ENCODE results near the gene NRXN3.

The NRXN3 gene

GRCh38 chr14:79805636-79806035 is 1635.5 kb downstream of the NRXN3 start:
- Histone ChIP-seq H3K27ac (ENCODE audit: poor library complexity, severe bottlenecking) (no peak overlapping the region), H3K4me3 (ENCODE audit: severe bottlenecking) (no peak overlapping the region), H3K9me3 (ENCODE audit: severe bottlenecking) (no peaks in the 10 kb centered on the region), H3K36me3 (ENCODE audit: low read depth) (no peaks in the 10 kb centered on the region), H3K4me1 (ENCODE audit: insufficient read depth, poor library complexity, severe bottlenecking) (no peaks in the 10 kb centered on the region), H3K27me3 (ENCODE audit: insufficient read depth, poor library complexity, severe bottlenecking) (peaks cover 4% of the 10 kb centered on the region)
- DNase-seq (ENCODE audit: low spot score) = no peak
- ATAC-seq (ENCODE audit: low read depth) = no peak
- TF ChIP-seq, protein P1, sequence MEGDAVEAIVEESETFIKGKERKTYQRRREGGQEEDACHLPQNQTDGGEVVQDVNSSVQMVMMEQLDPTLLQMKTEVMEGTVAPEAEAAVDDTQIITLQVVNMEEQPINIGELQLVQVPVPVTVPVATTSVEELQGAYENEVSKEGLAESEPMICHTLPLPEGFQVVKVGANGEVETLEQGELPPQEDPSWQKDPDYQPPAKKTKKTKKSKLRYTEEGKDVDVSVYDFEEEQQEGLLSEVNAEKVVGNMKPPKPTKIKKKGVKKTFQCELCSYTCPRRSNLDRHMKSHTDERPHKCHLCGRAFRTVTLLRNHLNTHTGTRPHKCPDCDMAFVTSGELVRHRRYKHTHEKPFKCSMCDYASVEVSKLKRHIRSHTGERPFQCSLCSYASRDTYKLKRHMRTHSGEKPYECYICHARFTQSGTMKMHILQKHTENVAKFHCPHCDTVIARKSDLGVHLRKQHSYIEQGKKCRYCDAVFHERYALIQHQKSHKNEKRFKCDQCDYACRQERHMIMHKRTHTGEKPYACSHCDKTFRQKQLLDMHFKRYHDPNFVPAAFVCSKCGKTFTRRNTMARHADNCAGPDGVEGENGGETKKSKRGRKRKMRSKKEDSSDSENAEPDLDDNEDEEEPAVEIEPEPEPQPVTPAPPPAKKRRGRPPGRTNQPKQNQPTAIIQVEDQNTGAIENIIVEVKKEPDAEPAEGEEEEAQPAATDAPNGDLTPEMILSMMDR (IDR thresholded peaks at IDR 0.05; ENCODE audit: poor library complexity, severe bottlenecking) = no peak

DNA sequence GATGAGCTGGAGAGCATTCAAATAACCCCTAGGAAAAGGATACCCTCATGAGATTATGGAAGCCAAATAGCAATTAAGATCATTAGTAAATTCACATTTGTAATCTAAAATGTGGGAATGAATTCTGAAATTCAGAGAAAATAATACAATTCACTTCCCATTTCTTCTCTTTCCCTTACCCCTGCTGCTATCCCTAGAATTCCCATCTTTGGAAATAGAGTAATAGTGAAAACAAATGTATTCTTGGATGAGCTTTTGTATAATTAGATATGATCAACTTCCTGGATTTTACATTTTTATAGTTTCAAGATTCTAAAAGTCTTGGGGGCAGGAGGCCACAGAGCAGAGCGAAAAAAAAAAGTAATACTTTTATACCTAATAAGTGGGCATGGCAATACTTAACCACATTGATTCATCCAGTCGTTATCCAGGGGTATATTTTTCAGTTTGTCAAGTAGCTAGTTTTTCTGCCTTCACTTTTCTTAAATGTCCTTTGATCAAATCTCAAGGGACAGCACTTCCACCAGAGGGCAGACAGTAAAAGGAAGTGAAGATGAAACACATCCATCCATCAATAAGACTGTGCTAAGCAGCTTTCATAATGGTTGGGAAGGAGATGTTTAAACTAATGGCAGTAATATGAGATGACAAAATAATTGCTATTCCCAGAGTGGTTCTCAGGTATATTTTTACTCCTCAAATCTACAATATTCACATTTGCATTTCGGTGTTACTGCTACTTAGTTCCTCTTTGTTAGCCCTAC is 1639.9 kb downstream of the NRXN3 start:
- Histone ChIP-seq H3K27ac (ENCODE audit: poor library complexity, severe bottlenecking) (no peak overlapping the region), H3K27me3 (ENCODE audit: insufficient read depth, poor library complexity, severe bottlenecking) (peaks cover 5% of the 10 kb centered on the region), H3K9me3 (ENCODE audit: severe bottlenecking) (no peaks in the 10 kb centered on the region), H3K36me3 (ENCODE audit: low read depth) (no peaks in the 10 kb centered on the region), H3K4me3 (ENCODE audit: severe bottlenecking) (no peak overlapping the region), H3K4me1 (ENCODE audit: insufficient read depth, poor library complexity, severe bottlenecking) (no peaks in the 10 kb centered on the region)
- ATAC-seq (ENCODE audit: low read depth) (peak; percentile 41; the same call in 1 of the 3 replicates), DNase-seq (ENCODE audit: low spot score) (no peak)
- TF ChIP-seq, protein P1 (IDR thresholded peaks at IDR 0.05; ENCODE audit: poor library complexity, severe bottlenecking) = peak; percentile 61

GRCh38 chr14:79820866-79821535 is 1650.8 kb downstream of the NRXN3 start:
- Histone ChIP-seq H3K27me3 (ENCODE audit: insufficient read depth, poor library complexity, severe bottlenecking) (no peaks in the 10 kb centered on the region), H3K27ac (ENCODE audit: poor library complexity, severe bottlenecking) (no peak overlapping the region), H3K4me1 (ENCODE audit: insufficient read depth, poor library complexity, severe bottlenecking) (no peaks in the 10 kb centered on the region), H3K4me3 (ENCODE audit: severe bottlenecking) (no peak overlapping the region), H3K36me3 (ENCODE audit: low read depth) (no peaks in the 10 kb centered on the region), H3K9me3 (ENCODE audit: severe bottlenecking) (no peaks in the 10 kb centered on the region)
- DNase-seq (ENCODE audit: low spot score) (no peak), ATAC-seq (ENCODE audit: low read depth) (no peak)
- TF ChIP-seq, protein P1 (IDR thresholded peaks at IDR 0.05; ENCODE audit: poor library complexity, severe bottlenecking) = no peak

DNA sequence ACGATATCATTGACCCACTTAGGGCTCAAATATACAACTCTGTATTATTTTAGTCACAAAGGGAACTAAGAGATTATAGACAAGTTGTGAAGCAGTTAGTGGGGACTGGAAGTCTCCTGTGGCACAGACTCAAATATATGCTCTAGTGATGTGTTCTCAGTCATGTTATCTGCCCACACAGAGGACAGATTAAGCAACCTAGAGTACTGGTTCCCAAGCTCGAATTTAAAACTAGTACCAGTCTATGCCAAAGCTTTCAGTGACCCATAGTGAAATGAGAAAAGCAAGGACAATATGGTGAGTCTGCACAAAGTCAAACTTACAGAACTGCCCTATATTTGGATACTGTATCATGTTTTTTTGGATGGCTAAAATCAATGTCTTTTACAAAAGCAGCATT is 1651.9 kb downstream of the NRXN3 start:
- no peak overlapping the region for H3K4me3 ChIP-seq (ENCODE audit: severe bottlenecking)
- no peaks in the 10 kb centered on the region for H3K27me3 ChIP-seq (ENCODE audit: insufficient read depth, poor library complexity, severe bottlenecking)
- DNase-seq (ENCODE audit: low spot score) (no peak), ATAC-seq (ENCODE audit: low read depth) (no peak)
- TF ChIP-seq, protein P1 (IDR thresholded peaks at IDR 0.05; ENCODE audit: poor library complexity, severe bottlenecking) = no peak
- H3K9me3 ChIP-seq (ENCODE audit: severe bottlenecking) = no peaks in the 10 kb centered on the region
- no peaks in the 10 kb centered on the region for H3K36me3 ChIP-seq (ENCODE audit: low read depth)
- H3K27ac ChIP-seq (ENCODE audit: poor library complexity, severe bottlenecking) = no peak overlapping the region
- no peaks in the 10 kb centered on the region for H3K4me1 ChIP-seq (ENCODE audit: insufficient read depth, poor library complexity, severe bottlenecking)

Measured in RWPE2 (cell line).